GM19463 (cell line): ENCODE measurements around the gene ATP5F1C.
"Not testable (repeated sequence)": the region's sequence is repeated elsewhere in the genome, so short reads cannot be mapped to it uniquely, and the experiment has no call there.

Source experiments
- ATAC-seq: cut with Tn5 transposase; IDR thresholded peaks from one replicate; pipeline ENCODE4 v1.9.1; 2021; ENCODE audit warnings: mild to moderate bottlenecking, moderate library complexity; ENCODE audit not compliant: unreplicated experiment

Gene ATP5F1C

DNA sequence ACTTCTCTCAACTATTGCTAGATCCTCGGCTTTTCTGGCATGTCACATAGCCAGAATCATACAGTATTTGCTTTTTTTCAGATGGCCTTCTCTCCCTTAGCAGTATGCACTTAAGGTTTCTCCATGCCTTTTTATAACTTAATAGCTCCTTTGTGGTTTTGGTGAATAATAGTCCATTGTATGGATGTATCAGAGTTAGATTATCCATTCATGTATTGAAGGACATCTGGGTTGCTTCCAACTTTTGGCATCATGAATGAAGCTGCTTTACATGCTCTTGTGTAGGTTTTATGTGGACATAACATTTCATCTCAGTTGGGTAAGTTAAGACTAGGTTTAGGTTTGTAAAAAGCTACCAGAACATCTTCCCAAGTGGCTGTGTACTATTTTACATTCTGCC lies 4.6 kb downstream of the ATP5F1C start:
- ATAC-seq = no peak

DNA sequence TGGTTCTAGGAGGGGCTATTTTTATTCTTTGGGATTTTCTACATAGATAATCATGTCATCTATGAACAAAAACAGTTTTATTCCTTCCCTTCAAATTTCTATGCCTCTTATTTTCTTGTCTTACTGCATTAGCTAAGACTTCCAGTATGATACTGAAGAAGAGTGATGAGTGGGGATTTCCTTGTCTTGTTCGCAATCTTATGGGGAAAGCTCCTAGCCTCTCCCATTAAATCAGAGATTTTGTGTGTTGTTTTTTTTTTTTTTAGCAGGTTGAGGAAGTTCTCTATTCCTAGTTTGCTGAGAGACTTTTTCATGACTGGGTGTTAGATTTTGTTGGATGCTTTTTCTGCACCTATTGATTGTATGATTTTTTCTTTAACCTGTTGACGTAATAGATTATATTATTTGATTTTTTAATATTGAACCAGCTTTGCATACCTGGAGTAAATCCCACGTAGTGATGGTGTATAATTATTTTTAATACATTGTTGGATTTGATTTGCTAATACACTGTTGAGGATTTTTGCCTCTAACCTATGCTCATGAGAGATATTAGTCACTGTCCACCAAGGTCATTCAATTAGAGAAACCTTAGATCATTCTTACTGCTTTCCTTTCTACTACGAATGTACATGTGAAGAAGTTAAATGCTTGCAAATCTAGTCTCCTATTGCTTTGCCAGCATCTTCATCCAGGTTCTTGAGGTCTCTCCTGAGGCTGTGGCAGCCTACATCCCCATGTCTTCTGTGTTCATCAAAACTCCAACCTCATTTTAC lies 6.5 kb downstream of the ATP5F1C start:
- ATAC-seq = no peak

DNA sequence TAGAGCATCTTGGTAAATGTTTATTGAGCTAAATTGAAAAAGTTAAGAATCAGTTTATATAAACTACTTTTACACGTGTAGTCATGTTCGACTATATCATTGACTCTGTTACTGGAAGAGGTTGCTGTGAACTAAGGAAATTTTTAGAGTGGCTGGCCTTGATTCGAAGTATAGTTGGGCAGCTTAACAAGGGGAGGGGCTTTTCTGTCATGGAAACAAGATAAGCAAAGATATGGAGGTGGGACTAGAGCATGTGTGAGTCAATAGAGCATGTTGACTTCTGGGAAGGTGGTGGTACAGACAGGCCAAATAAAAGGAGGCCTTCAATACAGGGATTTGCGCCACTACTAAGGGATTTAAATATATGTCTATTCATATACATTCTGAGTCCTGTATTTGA lies 7.6 kb downstream of the ATP5F1C start:
- no peak for ATAC-seq

DNA sequence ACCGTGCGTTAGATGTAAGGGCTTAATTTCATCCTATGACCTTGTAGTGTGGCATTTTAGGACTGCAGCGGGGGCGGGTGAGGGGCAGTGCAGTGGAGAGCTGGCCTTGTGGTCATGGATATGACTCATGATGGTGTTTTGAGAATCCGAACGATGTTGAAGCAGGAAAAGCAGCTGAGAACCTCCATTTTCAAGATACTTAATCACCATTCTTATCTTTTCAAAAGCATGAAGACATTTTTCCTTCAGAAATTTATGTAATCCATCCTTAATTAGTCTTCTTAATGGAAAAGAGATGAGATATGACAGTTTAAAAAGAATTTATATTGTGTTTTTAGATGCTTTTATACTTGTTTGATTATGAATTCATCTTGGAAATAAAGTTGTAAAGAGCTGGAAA lies 9.6 kb downstream of the ATP5F1C start:
- ATAC-seq = no peak

DNA sequence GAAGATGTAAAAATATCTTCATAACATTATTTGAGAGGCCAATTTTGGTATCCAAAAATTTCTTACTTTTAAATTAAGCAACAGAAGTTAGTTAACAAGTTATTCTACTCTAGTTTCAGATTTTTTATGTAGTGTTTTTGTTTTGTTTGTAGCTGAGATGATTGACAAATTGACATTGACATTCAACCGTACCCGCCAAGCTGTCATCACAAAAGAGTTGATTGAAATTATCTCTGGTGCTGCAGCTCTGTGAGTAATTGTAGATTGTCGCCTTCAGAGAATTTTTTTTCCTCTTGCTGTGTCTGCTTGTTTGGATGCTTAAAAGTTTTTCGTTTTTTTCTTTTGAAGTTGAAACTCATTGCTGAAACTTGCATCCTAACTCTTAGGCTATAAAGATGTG lies 14.6 kb downstream of the ATP5F1C start:
- ATAC-seq = no peak

DNA sequence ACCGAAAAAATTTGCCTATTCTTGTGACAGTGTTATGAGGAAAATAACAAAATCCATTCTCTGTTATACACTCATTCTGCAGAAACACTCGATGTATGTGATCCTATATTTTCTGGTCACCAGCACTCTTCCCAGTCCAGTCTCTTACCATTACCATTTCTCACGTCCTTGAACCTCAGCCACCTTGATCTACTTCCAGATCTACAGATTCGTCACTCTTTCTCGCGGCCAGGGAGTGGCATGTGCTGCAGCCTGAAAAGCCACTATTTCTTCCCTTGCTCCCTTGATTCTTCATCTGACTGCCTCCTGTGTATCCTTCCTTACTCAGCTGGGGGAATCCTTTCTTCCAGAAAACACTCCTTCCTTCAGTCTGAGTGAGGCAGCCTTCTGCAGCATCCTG lies 16.2 kb downstream of the ATP5F1C start:
- no peak for ATAC-seq

DNA sequence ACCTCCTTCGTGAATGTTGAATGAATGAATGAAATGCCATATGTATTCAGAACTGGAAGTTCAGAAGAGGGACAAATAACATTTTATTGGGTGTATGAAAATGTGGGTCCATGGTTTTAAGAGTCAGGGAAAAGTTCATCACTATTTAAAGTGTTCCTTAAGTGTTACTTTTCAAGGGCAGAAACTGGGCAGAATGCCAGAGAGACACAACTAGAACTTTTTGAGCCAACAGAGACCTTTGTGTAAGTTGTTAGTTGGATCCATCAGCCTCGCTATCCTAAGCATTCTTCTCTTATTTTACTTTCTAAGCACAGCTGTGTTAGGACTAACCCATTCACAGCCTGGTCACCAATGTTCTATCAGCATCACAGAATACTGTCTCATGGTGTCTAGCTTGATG lies 16.8 kb downstream of the ATP5F1C start:
- ATAC-seq = no peak

DNA sequence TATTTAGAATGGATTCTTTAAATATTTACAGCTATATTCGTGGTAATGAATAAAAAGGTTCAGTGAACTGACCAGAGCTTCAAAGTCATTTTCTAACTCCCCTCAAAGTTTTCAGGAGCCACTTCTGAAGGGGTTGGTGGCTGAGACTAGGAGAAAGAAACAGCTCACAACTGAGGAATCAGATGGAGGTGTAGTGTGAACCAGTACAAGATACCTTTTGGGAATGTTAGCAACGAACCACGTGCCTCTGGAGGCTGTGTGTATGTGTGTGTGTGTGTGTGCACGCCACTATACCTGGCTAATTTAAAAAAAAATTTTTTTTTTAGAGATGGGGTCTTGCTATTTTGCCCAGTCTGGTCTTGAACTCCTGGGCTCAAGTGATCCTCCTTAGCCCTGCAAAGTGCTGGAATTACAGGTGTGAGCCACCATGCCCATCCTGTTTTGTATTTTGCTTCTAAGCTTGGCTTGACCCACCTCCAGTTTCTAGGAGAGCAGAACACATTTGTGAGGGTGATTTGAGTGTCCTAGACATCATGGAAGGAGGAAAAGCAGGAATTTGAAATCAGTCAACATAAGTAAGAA lies 20.8 kb downstream of the ATP5F1C start:
- ATAC-seq = no peak

DNA sequence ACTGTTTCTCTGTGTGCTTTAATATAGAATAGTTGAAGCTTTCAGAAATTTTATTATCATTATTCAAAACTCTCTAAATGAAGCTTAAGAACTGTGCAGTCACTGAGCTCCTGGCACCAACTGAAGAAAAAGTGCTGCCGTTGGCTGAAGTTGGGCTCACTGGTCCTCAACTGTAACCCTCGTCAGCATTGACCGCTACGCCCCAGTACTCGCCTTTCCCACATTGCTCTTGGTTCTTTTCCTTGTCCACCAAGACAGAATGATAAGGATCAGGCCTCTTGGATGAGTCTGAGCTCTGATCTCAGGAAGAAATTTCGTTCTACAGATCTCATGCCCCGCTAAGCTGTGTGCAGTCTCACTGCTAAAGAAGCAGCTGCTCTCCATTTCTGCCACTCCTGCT lies 22.5 kb downstream of the ATP5F1C start:
- ATAC-seq = no peak

DNA sequence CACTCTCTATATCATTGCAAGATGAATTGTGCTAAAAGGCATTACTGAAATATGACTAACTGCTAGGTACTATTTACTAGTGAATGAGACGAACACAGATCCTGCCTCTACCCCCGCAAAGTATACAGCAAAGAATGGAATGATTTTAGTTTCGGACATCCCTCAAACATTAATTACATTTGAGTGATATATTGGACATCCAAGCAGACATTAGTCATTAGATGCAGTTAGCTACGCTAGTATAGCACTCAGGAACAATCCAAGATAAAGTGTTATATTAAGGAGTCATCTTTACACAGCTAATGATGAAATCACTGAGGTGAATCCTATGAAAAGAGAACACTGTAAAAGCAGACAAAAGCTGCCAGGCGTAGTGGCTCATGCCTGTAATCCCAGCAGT lies 23.0 kb downstream of the ATP5F1C start:
- ATAC-seq = no peak

DNA sequence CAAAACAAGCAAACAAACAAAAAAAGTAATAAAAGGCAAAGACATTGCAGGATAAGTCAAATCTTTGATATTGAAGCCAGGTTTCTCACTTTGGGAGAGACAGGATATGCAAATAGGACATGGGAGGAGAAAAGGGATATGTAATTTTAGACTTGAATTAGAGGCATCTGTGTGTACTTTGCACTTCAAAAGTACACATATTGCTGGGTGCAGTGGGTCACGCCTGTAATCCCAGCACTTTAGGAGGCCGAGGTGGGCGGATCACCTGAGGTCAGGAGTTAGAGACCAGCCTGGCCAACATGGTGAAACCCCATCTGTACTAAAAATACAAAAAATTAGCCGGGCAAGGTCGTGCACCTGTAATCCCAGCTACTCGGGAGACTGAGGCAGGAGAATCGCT lies 23.8 kb downstream of the ATP5F1C start:
- ATAC-seq = not testable (repeated sequence)

DNA sequence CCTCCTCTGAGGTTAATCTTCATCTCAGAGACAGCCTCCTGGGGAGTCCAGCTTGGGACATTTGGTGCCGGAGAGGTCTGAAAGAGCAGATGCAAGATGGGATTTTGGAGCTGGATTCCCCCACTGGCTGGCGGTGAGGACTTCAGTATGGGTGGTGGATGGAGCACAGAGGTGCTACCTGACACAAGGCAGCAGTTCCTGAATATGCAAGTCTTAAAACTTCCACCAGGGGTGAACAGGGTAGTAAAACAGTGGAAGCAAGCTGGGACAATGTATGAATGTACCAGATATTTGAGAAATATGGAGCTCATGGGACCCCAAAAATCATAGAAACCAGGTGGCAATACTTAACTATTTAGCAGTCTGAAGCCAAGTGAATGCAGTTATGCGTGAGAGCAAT lies 25.5 kb downstream of the ATP5F1C start:
- ATAC-seq = no peak

DNA sequence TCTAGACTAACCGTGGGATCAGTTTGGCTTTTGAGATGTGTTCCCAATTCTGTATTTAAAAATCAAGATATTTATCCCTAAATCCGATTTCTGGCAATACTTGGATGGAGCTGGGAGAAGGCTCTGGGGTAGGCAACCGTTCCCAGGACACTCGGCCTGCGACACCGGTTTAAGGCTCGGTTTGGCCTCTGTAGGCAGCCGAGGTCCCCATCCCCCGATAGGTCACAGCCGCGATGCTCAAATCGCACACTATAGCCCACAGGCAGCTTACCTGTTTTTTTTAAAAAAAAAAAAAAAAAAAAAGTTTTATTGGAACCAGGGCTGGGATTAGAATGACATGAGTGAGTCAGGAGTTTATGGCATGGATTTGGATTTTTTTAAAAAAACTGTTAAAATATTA lies 29.6 kb downstream of the ATP5F1C start:
- ATAC-seq = no peak

DNA sequence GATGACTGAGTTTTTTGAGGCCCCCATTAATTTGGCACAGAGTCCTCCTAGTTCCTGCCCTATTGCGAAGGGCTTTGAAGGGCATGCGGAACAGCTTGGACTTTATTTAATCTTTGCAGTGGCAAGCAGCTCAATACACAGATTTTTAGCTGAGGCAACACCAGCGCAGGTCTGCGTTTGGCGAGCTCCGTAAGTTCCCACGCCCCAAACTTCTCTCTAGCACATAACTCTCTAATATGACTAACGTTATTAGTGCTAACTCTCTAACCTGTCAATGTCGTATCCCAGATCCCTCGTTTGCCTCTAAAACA lies 30.0 kb downstream of the ATP5F1C start:
- ATAC-seq = no peak

DNA sequence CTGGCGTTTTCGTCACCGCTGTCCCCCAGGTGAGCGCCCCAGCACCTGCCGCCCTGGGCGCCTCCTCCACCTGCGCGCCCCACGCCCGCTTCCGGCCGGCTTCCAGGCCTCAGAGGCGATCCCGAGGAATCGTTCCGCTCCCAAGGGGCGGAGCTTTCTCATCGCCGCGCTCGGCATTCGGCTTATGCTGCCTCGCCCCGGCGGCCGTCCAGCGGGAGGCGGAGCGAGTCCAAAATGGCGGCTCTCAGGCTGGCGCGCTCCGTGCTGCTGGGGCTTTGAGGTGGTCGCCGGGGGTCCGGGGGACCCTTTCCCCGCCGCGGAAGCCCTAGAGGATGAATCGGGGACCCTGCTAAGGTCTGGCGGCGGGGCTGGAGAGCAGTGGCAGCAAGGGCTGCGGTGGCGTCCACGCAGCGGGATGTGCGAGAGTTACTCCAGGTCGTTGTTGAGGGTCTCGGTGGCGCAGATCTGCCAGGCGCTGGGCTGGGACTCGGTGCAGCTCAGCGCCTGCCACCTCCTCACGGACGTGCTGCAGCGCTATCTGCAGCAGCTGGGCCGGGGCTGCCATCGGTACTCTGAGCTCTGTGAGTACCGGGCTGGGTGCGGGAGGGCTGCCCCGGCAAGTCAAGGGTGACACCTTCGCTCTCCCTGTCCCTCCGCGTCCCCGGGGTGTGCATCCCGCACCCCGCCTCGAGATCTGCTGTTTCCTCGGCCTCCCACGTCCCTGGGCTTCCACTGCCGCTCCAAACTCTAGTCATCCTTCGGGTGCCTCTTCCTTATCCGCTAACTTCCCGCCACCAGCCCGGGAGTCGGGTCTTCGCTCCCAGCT lies 30.5 kb downstream of the ATP5F1C start, which contains the start of gene TAF3:
TSS of gene TAF3 (plus strand) at position 211 of the 826 bp plus-strand sequence. CDS start at position 416, 205 bp downstream.
- peak; percentile 82 for ATAC-seq

DNA sequence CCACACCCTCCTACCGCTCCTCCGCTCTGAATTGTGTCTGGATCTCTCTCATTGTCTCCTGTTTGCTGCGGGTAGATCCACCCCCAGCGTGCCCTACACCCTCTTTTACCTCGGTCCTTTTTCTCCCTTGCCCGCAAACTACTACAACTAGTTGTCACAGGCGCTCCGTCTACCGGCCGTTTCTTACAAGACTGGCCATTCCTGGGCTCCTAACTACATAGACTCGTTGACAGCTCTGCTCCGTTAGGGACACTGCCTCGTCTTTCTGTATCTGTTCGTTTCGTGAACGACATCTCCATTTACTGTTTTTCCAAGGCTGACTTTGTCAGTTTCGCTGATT lies 31.1 kb downstream of the ATP5F1C start:
- peak; percentile 43 for ATAC-seq

DNA sequence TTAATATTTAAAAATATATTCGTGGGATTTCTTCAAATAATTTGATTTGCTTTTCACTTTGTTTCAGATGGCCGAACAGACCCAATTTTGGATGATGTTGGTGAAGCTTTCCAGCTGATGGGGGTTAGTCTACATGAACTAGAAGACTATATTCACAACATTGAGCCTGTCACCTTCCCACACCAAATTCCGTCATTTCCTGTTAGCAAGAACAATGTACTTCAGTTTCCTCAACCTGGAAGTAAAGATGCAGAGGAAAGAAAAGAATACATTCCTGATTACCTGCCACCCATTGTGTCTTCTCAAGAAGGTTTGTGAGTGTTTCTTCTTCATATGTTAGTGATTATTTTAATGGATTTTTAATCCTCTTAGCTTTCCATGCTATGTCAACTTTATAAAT lies 36.3 kb downstream of the ATP5F1C start:
- no peak for ATAC-seq

DNA sequence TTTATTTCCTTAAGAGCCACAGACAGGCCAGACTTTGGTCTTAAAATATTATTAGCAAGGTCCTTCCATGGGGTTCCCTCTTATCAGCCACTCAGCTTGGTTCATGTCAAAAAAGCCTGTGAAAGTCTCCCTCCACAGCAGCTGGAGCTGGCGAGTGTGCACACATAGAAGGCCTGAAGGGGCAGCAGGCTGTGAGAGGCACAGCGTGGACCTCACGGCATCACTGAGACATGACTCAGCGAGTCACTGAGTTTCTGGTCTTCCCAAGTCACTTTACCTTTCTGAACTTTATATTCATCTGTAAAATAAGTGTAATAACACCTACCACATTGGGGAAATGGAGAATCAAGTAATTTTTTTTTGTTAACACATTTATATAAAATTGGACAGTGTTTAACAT lies 39.0 kb downstream of the ATP5F1C start:
- ATAC-seq = no peak

DNA sequence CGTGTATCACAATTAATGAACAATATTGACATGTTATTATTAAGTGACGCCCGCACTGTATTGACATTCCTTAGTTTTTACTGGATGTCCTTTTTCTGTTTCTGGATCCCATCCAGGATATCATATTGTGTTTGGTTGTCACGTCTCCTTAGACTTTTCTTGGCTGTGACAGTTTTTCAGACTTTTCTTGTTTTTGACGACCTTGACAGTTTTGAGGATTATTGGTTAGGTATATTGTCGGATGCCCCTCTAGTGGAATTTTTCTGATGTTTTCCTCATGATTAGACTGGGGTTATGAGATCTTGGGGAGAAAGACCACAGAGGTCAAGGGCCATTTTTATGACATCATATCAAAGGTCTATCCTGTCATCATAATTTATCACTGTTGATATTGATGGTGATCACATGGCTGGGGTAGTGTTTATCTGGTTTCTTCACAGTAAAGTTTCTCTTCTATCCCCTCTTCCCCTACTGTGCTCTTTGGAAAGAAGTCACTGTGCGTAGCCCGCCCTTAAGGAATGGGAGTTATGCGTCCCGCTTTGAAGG lies 41.4 kb downstream of the ATP5F1C start:
- no peak for ATAC-seq

DNA sequence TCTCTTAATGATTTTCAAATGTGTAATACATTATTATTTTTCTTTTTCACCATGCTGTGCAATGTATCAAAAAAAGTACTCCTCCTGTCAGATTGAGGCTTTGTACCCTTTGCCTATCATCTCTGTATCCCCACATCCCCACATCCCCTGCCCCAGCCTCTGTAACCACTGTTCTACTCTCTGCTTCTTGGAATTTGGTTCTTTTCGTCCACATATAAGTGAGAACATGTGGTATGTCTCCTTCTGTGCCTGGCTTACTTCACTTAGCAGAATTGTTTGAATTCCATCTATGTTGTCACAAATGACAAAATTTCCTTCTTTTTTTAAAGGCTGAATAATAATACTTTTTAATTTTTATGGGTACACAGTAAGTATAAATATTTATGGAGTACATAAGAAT lies 44.1 kb downstream of the ATP5F1C start:
- no peak for ATAC-seq

DNA sequence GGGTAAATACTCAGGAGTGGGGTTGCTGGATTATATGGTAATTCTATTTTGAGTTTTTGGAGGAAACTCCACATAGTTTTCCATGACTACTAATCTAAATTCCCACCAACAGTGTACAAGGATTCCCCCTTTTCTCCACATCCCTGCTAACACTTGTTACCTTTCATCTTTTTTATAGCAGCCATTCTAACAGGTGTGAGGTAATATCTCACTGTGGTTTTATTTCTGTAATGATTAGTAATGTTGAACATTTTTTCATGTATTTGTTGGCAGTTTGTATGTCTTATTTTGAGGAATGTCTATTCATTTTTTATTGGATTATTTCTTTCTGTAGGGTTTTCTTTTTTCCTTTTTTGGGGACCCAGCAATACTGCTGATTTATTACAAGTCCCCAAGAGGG lies 45.2 kb downstream of the ATP5F1C start:
- no peak for ATAC-seq

DNA sequence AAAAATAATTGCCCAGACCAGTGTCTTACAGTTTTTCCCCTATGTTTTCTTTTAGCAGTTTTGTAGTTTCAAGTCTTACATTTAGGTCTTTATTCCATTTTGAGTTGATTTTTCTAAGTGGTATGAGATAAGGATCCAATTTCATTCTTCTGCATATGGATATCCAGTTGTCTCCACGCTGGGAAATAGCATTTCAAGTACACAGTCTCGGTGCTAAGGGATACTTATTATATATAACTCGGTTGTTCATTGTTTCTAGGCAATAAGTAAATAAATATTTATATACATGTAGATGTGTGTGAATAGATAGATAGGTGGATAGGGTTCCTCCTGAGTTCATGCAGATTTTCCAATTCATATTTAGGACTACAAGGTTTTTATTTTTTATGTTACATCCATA lies 46.3 kb downstream of the ATP5F1C start:
- no peak for ATAC-seq
